ENCODE results near the gene FAM180A. TPM values are rescaled to one million over a fixed set of nuclear protein-coding genes. Genes with fewer than 3 reads are reported as not detected.

FAM180A gene
- total and polyA plus RNA-seq, 2 experiments from 2014 or later, result not detected

DNA sequence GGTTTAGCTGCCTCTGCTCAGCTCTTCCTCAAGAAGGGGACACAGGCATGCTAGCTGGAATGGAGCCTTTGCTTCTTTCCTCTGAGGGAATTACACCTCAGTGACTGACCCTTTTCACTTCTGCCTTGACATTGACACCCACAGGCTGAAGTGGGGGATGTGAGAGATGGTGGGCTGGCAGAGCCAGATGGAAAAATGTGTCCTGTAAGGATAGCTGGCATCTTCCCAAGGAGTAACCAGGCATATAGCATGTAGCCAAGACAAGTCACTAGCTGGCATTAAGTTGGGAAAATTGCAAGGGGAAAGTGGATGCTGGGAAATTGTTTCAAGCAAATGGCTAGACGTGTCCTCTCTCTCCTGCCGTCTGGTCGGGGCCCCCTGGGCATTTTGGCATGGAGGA is 66.4 kb downstream of the FAM180A start:
- Histone ChIP-seq H2AFZ (no peak overlapping the region), H4K20me1 (replicated peaks; ENCODE audit: insufficient read depth) (no peaks in the 10 kb centered on the region; the same call in 1 of the 2 replicates), H3K79me2 (replicated peaks; ENCODE audit: insufficient read depth) (peaks cover 5% of the 10 kb centered on the region; the same call in 1 of the 2 replicates), H3K4me2 (no peak overlapping the region), H3K9me2 (ENCODE audit: insufficient read depth) (no peaks in the 10 kb centered on the region), H3F3A (replicated peaks; ENCODE audit: low read depth) (no peaks in the 10 kb centered on the region), H3K27me3 (ENCODE audit: insufficient read depth) (no peaks in the 10 kb centered on the region), H3K4me3 (no peak overlapping the region), H3K4me1 (ENCODE audit: insufficient read depth) (peaks cover 3% of the 10 kb centered on the region; the same call in 1 of the 2 replicates), H3K27ac (ENCODE audit: low read depth) (no peak overlapping the region), H3K36me3 (ENCODE audit: insufficient read depth) (no peaks in the 10 kb centered on the region)
- DNase-seq (ENCODE audit: low spot score) (no peak), ATAC-seq (no peak)
- TF ChIP-seq STAT1 (IDR thresholded peaks at IDR 0.05; ENCODE audit: unreplicated experiment), result no peak
- no peak for TF ChIP-seq ZNF114 (CRISPR knock-in tag; IDR thresholded peaks at IDR 0.05)
- TF ChIP-seq POLR2AphosphoS5 (IDR thresholded peaks at IDR 0.05; ENCODE audit: low read depth), result no peak
- TF ChIP-seq NANOG (IDR thresholded peaks at IDR 0.05; ENCODE audit: borderline replicate concordance), result no peak
- TF ChIP-seq CREB1 (CRISPR knock-in tag; IDR thresholded peaks at IDR 0.05; ENCODE audit: low read depth), result no peak
- no peak for TF ChIP-seq EZH2 (IDR thresholded peaks at IDR 0.05; ENCODE audit: low read depth, unreplicated experiment)
- TF ChIP-seq, protein P1, sequence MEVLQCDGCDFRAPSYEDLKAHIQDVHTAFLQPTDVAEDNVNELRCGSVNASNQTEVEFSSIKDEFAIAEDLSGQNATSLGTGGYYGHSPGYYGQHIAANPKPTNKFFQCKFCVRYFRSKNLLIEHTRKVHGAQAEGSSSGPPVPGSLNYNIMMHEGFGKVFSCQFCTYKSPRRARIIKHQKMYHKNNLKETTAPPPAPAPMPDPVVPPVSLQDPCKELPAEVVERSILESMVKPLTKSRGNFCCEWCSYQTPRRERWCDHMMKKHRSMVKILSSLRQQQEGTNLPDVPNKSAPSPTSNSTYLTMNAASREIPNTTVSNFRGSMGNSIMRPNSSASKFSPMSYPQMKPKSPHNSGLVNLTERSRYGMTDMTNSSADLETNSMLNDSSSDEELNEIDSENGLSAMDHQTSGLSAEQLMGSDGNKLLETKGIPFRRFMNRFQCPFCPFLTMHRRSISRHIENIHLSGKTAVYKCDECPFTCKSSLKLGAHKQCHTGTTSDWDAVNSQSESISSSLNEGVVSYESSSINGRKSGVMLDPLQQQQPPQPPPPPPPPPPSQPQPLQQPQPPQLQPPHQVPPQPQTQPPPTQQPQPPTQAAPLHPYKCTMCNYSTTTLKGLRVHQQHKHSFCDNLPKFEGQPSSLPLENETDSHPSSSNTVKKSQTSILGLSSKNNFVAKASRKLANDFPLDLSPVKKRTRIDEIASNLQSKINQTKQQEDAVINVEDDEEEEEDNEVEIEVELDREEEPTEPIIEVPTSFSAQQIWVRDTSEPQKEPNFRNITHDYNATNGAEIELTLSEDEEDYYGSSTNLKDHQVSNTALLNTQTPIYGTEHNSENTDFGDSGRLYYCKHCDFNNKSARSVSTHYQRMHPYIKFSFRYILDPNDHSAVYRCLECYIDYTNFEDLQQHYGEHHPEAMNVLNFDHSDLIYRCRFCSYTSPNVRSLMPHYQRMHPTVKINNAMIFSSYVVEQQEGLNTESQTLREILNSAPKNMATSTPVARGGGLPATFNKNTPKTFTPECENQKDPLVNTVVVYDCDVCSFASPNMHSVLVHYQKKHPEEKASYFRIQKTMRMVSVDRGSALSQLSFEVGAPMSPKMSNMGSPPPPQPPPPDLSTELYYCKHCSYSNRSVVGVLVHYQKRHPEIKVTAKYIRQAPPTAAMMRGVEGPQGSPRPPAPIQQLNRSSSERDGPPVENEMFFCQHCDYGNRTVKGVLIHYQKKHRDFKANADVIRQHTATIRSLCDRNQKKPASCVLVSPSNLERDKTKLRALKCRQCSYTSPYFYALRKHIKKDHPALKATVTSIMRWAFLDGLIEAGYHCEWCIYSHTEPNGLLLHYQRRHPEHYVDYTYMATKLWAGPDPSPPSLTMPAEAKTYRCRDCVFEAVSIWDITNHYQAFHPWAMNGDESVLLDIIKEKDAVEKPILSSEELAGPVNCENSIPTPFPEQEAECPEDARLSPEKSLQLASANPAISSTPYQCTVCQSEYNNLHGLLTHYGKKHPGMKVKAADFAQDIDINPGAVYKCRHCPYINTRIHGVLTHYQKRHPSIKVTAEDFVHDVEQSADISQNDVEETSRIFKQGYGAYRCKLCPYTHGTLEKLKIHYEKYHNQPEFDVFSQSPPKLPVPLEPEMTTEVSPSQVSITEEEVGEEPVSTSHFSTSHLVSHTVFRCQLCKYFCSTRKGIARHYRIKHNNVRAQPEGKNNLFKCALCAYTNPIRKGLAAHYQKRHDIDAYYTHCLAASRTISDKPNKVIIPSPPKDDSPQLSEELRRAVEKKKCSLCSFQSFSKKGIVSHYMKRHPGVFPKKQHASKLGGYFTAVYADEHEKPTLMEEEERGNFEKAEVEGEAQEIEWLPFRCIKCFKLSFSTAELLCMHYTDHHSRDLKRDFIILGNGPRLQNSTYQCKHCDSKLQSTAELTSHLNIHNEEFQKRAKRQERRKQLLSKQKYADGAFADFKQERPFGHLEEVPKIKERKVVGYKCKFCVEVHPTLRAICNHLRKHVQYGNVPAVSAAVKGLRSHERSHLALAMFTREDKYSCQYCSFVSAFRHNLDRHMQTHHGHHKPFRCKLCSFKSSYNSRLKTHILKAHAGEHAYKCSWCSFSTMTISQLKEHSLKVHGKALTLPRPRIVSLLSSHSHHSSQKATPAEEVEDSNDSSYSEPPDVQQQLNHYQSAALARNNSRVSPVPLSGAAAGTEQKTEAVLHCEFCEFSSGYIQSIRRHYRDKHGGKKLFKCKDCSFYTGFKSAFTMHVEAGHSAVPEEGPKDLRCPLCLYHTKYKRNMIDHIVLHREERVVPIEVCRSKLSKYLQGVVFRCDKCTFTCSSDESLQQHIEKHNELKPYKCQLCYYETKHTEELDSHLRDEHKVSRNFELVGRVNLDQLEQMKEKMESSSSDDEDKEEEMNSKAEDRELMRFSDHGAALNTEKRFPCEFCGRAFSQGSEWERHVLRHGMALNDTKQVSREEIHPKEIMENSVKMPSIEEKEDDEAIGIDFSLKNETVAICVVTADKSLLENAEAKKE (CRISPR knock-in tag; IDR thresholded peaks at IDR 0.05), result no peak
- TF ChIP-seq ZNF331 (CRISPR knock-in tag; IDR thresholded peaks at IDR 0.05; ENCODE audit: low read depth), result no peak
- TF ChIP-seq, protein P2, sequence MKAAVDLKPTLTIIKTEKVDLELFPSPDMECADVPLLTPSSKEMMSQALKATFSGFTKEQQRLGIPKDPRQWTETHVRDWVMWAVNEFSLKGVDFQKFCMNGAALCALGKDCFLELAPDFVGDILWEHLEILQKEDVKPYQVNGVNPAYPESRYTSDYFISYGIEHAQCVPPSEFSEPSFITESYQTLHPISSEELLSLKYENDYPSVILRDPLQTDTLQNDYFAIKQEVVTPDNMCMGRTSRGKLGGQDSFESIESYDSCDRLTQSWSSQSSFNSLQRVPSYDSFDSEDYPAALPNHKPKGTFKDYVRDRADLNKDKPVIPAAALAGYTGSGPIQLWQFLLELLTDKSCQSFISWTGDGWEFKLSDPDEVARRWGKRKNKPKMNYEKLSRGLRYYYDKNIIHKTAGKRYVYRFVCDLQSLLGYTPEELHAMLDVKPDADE (IDR thresholded peaks at IDR 0.05), result no peak
- TF ChIP-seq EZH2phosphoT487 (IDR thresholded peaks at IDR 0.05; ENCODE audit: unreplicated experiment), result no peak
- TF ChIP-seq JUNB (IDR thresholded peaks at IDR 0.05; ENCODE audit: unreplicated experiment), result no peak
- TF ChIP-seq, protein P3, sequence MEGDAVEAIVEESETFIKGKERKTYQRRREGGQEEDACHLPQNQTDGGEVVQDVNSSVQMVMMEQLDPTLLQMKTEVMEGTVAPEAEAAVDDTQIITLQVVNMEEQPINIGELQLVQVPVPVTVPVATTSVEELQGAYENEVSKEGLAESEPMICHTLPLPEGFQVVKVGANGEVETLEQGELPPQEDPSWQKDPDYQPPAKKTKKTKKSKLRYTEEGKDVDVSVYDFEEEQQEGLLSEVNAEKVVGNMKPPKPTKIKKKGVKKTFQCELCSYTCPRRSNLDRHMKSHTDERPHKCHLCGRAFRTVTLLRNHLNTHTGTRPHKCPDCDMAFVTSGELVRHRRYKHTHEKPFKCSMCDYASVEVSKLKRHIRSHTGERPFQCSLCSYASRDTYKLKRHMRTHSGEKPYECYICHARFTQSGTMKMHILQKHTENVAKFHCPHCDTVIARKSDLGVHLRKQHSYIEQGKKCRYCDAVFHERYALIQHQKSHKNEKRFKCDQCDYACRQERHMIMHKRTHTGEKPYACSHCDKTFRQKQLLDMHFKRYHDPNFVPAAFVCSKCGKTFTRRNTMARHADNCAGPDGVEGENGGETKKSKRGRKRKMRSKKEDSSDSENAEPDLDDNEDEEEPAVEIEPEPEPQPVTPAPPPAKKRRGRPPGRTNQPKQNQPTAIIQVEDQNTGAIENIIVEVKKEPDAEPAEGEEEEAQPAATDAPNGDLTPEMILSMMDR (conservative IDR thresholded peaks at IDR 0.05; ENCODE audit: low read depth in 2 of 2), result no peak
- TF ChIP-seq, protein P4, sequence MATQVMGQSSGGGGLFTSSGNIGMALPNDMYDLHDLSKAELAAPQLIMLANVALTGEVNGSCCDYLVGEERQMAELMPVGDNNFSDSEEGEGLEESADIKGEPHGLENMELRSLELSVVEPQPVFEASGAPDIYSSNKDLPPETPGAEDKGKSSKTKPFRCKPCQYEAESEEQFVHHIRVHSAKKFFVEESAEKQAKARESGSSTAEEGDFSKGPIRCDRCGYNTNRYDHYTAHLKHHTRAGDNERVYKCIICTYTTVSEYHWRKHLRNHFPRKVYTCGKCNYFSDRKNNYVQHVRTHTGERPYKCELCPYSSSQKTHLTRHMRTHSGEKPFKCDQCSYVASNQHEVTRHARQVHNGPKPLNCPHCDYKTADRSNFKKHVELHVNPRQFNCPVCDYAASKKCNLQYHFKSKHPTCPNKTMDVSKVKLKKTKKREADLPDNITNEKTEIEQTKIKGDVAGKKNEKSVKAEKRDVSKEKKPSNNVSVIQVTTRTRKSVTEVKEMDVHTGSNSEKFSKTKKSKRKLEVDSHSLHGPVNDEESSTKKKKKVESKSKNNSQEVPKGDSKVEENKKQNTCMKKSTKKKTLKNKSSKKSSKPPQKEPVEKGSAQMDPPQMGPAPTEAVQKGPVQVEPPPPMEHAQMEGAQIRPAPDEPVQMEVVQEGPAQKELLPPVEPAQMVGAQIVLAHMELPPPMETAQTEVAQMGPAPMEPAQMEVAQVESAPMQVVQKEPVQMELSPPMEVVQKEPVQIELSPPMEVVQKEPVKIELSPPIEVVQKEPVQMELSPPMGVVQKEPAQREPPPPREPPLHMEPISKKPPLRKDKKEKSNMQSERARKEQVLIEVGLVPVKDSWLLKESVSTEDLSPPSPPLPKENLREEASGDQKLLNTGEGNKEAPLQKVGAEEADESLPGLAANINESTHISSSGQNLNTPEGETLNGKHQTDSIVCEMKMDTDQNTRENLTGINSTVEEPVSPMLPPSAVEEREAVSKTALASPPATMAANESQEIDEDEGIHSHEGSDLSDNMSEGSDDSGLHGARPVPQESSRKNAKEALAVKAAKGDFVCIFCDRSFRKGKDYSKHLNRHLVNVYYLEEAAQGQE (IDR thresholded peaks at IDR 0.05; ENCODE audit: unreplicated experiment), result no peak
- Mint-ChIP-seq H3K9me3 (no peaks in the 10 kb centered on the region), H3K27me3 (ENCODE audit: insufficient read depth, low read depth, poor library complexity) (peaks cover 6% of the 10 kb centered on the region), H3K27ac (no peak overlapping the region), H3K4me1 (peaks cover 8% of the 10 kb centered on the region; the same call in 2 of the 3 replicates), H3K4me3 (no peak overlapping the region), H3K36me3 (ENCODE audit: low read depth) (no peaks in the 10 kb centered on the region; the same call in 2 of the 3 replicates)
